ENCODE results near the gene LTBR. TPM values are rescaled to one million over a fixed set of nuclear protein-coding genes. Genes with fewer than 3 reads are reported as not detected.

LTBR gene
- polyA plus RNA-seq, 1 donor from 2014 or later: not detected

DNA sequence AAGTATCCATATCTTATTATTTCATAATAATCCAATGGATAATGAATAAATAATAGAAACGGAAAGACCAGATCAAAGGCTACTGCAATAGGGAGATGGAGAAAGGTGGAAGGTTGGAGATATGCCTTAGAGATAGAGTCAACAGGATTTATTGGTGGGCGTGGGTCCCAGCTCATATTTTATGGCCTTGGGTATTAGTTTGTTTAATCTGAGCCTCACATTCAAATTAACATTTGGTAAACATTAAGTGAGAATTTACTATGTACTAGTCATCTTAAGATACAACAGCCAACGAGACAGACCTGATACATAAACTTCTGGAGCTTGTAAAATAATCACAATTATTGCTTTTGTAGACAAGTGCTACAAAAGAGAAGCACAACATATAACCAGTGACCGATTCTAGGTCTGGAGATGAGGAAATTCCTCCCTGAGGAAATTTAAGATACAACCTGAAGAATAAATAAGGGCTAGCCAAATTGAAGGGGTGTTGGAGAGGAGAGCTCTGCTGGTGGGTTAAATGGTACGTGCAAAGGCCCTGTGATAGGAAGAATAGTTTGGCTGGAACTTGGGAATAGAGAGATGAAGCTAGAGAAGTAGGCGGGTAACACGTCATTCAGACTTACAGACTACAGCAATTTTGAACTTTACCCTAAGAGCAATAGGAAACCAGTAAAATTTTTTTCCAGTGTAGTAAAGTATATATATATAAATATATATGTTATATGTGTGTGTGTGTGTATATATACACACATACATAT, 16.1 kb downstream of the LTBR start:
- Histone ChIP-seq H3K9me2 (ENCODE audit: insufficient read depth, low read length) (no peaks in the 10 kb centered on the region), H3K9ac (ENCODE audit: low read length) (no peak overlapping the region), H3K79me2 (replicated peaks; ENCODE audit: insufficient read depth, low read length) (no peaks in the 10 kb centered on the region), H3K27ac (ENCODE audit: low read length) (no peak overlapping the region), H3K4me2 (ENCODE audit: low read length) (no peak overlapping the region), H2AFZ (ENCODE audit: low read depth, low read length) (no peak overlapping the region), H3F3A (ENCODE audit: insufficient read depth, low read length, poor library complexity, severe bottlenecking) (no peaks in the 10 kb centered on the region), H4K20me1 (ENCODE audit: insufficient read depth) (no peaks in the 10 kb centered on the region), H3K4me3 (ENCODE audit: low read length) (no peak overlapping the region), H3K27me3 (ENCODE audit: insufficient read depth, low read depth, low read length) (no peaks in the 10 kb centered on the region), H3K36me3 (ENCODE audit: insufficient read depth, low read length) (no peaks in the 10 kb centered on the region), H3K9me3 (ENCODE audit: low read length) (no peaks in the 10 kb centered on the region)
- no peak for TF ChIP-seq RAD21 (conservative IDR thresholded peaks at IDR 0.05)
- TF ChIP-seq, protein P1, sequence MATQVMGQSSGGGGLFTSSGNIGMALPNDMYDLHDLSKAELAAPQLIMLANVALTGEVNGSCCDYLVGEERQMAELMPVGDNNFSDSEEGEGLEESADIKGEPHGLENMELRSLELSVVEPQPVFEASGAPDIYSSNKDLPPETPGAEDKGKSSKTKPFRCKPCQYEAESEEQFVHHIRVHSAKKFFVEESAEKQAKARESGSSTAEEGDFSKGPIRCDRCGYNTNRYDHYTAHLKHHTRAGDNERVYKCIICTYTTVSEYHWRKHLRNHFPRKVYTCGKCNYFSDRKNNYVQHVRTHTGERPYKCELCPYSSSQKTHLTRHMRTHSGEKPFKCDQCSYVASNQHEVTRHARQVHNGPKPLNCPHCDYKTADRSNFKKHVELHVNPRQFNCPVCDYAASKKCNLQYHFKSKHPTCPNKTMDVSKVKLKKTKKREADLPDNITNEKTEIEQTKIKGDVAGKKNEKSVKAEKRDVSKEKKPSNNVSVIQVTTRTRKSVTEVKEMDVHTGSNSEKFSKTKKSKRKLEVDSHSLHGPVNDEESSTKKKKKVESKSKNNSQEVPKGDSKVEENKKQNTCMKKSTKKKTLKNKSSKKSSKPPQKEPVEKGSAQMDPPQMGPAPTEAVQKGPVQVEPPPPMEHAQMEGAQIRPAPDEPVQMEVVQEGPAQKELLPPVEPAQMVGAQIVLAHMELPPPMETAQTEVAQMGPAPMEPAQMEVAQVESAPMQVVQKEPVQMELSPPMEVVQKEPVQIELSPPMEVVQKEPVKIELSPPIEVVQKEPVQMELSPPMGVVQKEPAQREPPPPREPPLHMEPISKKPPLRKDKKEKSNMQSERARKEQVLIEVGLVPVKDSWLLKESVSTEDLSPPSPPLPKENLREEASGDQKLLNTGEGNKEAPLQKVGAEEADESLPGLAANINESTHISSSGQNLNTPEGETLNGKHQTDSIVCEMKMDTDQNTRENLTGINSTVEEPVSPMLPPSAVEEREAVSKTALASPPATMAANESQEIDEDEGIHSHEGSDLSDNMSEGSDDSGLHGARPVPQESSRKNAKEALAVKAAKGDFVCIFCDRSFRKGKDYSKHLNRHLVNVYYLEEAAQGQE (IDR thresholded peaks at IDR 0.05; ENCODE audit: borderline replicate concordance): no peak
- no peak for TF ChIP-seq TAF1 (IDR thresholded peaks at IDR 0.05; ENCODE audit: low read depth)
- no peak for TF ChIP-seq MXI1 (conservative IDR thresholded peaks at IDR 0.05; ENCODE audit: poor library complexity, severe bottlenecking)
- TF ChIP-seq POLR2AphosphoS5 (IDR thresholded peaks at IDR 0.05): no peak
- no peak for TF ChIP-seq SMC3 (conservative IDR thresholded peaks at IDR 0.05; ENCODE audit: poor library complexity)
- TF ChIP-seq, protein P2, sequence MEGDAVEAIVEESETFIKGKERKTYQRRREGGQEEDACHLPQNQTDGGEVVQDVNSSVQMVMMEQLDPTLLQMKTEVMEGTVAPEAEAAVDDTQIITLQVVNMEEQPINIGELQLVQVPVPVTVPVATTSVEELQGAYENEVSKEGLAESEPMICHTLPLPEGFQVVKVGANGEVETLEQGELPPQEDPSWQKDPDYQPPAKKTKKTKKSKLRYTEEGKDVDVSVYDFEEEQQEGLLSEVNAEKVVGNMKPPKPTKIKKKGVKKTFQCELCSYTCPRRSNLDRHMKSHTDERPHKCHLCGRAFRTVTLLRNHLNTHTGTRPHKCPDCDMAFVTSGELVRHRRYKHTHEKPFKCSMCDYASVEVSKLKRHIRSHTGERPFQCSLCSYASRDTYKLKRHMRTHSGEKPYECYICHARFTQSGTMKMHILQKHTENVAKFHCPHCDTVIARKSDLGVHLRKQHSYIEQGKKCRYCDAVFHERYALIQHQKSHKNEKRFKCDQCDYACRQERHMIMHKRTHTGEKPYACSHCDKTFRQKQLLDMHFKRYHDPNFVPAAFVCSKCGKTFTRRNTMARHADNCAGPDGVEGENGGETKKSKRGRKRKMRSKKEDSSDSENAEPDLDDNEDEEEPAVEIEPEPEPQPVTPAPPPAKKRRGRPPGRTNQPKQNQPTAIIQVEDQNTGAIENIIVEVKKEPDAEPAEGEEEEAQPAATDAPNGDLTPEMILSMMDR (IDR thresholded peaks at IDR 0.05; ENCODE audit: poor library complexity, severe bottlenecking): no peak
- no peak for TF ChIP-seq EZH2 (IDR thresholded peaks at IDR 0.05; ENCODE audit: borderline replicate concordance, insufficient read depth, low read length, poor library complexity, severe bottlenecking)
- TF ChIP-seq EP300 (conservative IDR thresholded peaks at IDR 0.05; ENCODE audit: poor library complexity, severe bottlenecking): no peak

DNA sequence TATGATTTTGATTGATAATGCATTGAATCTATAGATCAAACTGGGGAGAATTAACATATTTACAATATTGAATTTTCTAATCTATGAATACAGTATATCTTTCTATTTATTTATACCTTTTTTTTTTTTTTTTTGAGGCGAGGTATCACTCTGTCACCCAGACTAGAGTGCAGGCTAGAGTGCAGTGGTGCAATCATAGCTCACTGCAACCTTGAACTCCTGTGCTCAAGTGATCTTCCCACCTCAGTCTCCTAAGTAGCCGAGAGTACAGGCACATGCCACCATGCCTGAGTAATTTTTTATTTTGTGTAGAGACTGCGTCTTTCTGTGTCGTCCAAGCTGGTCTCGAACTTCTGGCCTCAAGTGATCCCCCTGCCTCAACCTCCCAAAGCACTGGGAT, 20.4 kb downstream of the LTBR start:
- Histone ChIP-seq H3K79me2 (replicated peaks; ENCODE audit: insufficient read depth, low read length) (no peaks in the 10 kb centered on the region), H3K4me3 (ENCODE audit: low read length) (no peak overlapping the region), H3K9me3 (ENCODE audit: low read length) (no peaks in the 10 kb centered on the region), H3K9me2 (ENCODE audit: insufficient read depth, low read length) (no peaks in the 10 kb centered on the region), H3K27ac (ENCODE audit: low read length) (no peak overlapping the region), H3K27me3 (ENCODE audit: insufficient read depth, low read depth, low read length) (no peaks in the 10 kb centered on the region), H2AFZ (ENCODE audit: low read depth, low read length) (no peak overlapping the region), H3F3A (ENCODE audit: insufficient read depth, low read length, poor library complexity, severe bottlenecking) (no peaks in the 10 kb centered on the region), H3K36me3 (ENCODE audit: insufficient read depth, low read length) (no peaks in the 10 kb centered on the region), H3K4me2 (ENCODE audit: low read length) (no peak overlapping the region), H3K9ac (ENCODE audit: low read length) (no peak overlapping the region), H4K20me1 (ENCODE audit: insufficient read depth) (no peaks in the 10 kb centered on the region)
- TF ChIP-seq POLR2AphosphoS5 (IDR thresholded peaks at IDR 0.05) (no peak), TAF1 (IDR thresholded peaks at IDR 0.05; ENCODE audit: low read depth) (no peak), EZH2 (IDR thresholded peaks at IDR 0.05; ENCODE audit: borderline replicate concordance, insufficient read depth, low read length, poor library complexity, severe bottlenecking) (no peak), MXI1 (conservative IDR thresholded peaks at IDR 0.05; ENCODE audit: poor library complexity, severe bottlenecking) (no peak), RAD21 (conservative IDR thresholded peaks at IDR 0.05) (no peak), SMC3 (conservative IDR thresholded peaks at IDR 0.05; ENCODE audit: poor library complexity) (no peak), EP300 (conservative IDR thresholded peaks at IDR 0.05; ENCODE audit: poor library complexity, severe bottlenecking) (no peak)
- TF ChIP-seq, protein P1 (IDR thresholded peaks at IDR 0.05; ENCODE audit: borderline replicate concordance): no peak
- TF ChIP-seq, protein P2 (IDR thresholded peaks at IDR 0.05; ENCODE audit: poor library complexity, severe bottlenecking): no peak
